Calu3 (cell line): ENCODE data around the gene RNF168. TPM values are rescaled to one million over a fixed set of nuclear protein-coding genes. Genes with fewer than 3 reads are reported as not detected.

Source experiments
- BruUV-seq: library from RNA; stranded (reverse); fragments of 400-500 nt; replicated peaks from 2 replicates; lab custom pipeline; 2021; lab: Mats Ljungman, UMichigan
- CTCF ChIA-PET: fragments of 300-600 bp; sonication (Branson Sonifier 250); formaldehyde crosslinking; loops from one replicate; lab custom pipeline; 2022; ENCODE audit warnings: antibody characterized with exemption; lab: Charles Lee
- DNase-seq: peaks from one replicate; pipeline ENCODE4 v3.0.0; 2022
- H3K27ac Mint-ChIP-seq: one replicate; pipeline ENCODE4 v1.8.0; 2022; ENCODE audit warnings: mixed read lengths; ENCODE audit not compliant: unreplicated experiment
- H3K27me3 Mint-ChIP-seq: one replicate; pipeline ENCODE4 v1.8.0; 2022; ENCODE audit warnings: mixed read lengths; ENCODE audit not compliant: unreplicated experiment
- H3K36me3 Mint-ChIP-seq: one replicate; pipeline ENCODE4 v1.8.0; 2022; ENCODE audit warnings: mild to moderate bottlenecking, moderate library complexity, mixed read lengths; ENCODE audit not compliant: insufficient read depth, unreplicated experiment
- H3K4me1 Mint-ChIP-seq: one replicate; pipeline ENCODE4 v1.8.0; 2022; ENCODE audit warnings: mild to moderate bottlenecking, low read depth, mixed read lengths; ENCODE audit not compliant: unreplicated experiment
- H3K4me3 Mint-ChIP-seq: one replicate; pipeline ENCODE4 v1.8.0; 2022; ENCODE audit warnings: mild to moderate bottlenecking, low read depth, moderate library complexity, mixed read lengths; ENCODE audit not compliant: unreplicated experiment
- H3K9me3 Mint-ChIP-seq: one replicate; pipeline ENCODE4 v1.8.0; 2022; ENCODE audit warnings: low read depth, mixed read lengths; ENCODE audit not compliant: unreplicated experiment
- intact Hi-C: fragments of 100-400 bp; cut with micrococcal nuclease; formaldehyde crosslinking; loops from one replicate; pipeline ENCODE4 v1.10.0; 2022; ENCODE audit not compliant: unreplicated experiment
- total RNA-seq: library from RNA; stranded (reverse); gene quantifications from 2 replicates; pipeline ENCODE4 v1.2.3, GENCODE V29; 2022
- TF ChIP-seq, protein P1 (sequence below): fragments of 200-600 bp; IDR thresholded peaks from one replicate; pipeline ENCODE4 v1.8.0; 2022; ENCODE audit warnings: antibody characterized with exemption; ENCODE audit not compliant: unreplicated experiment

RNF168 gene
- total RNA-seq, 1 experiment from 2014 or later: 29.2 TPM

GRCh38 chr3:196444500-196444894, 59.1 kb downstream of the RNF168 start:
- H3K4me3 Mint-ChIP-seq: no peak overlapping the region

GRCh38 chr3:196440696-196441095, 62.9 kb downstream of the RNF168 start:
- no TSS peak for BruUV-seq
- CTCF ChIA-PET: no interaction called here

More at GRCh38 chr3:196444500-196444894, 59.1 kb downstream of the RNF168 start:
- H3K36me3 Mint-ChIP-seq: no peaks in the 10 kb centered on the region
- no peaks in the 10 kb centered on the region for H3K4me1 Mint-ChIP-seq
- H3K27me3 Mint-ChIP-seq: no peaks in the 10 kb centered on the region
- BruUV-seq: no TSS peak
- intact Hi-C loops: no loop called here
- DNase-seq: no peak
- H3K27ac Mint-ChIP-seq: no peak overlapping the region
- CTCF ChIA-PET: no interaction called here
- H3K9me3 Mint-ChIP-seq: no peaks in the 10 kb centered on the region
- TF ChIP-seq, protein P1, sequence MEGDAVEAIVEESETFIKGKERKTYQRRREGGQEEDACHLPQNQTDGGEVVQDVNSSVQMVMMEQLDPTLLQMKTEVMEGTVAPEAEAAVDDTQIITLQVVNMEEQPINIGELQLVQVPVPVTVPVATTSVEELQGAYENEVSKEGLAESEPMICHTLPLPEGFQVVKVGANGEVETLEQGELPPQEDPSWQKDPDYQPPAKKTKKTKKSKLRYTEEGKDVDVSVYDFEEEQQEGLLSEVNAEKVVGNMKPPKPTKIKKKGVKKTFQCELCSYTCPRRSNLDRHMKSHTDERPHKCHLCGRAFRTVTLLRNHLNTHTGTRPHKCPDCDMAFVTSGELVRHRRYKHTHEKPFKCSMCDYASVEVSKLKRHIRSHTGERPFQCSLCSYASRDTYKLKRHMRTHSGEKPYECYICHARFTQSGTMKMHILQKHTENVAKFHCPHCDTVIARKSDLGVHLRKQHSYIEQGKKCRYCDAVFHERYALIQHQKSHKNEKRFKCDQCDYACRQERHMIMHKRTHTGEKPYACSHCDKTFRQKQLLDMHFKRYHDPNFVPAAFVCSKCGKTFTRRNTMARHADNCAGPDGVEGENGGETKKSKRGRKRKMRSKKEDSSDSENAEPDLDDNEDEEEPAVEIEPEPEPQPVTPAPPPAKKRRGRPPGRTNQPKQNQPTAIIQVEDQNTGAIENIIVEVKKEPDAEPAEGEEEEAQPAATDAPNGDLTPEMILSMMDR: no peak

DNA sequence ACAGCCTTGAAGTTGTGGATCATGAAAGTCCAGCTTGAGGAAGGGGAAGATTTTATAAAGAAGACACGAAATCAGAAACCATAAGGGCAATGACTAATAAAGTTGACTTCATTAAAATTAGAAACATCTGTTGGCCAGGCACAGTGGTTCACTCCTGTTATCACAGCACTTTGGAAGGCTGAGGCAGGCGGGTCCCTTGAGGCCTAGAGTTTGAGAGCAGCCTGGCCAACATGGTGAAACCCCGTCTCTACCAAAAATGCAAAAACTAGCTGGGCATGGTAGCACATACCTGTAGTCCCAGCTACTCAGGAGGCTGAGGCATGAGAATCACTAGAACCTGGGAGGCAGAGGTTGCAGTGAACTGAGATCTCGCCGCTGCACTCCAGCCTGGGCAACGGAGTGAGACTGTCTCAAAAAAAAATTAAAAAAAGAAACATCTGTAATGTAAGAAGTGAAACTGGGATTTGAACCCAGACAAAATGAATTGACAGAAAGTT, 63.5 kb downstream of the RNF168 start:
- Mint-ChIP-seq H3K4me3 (no peak overlapping the region), H3K4me1 (no peaks in the 10 kb centered on the region), H3K36me3 (no peaks in the 10 kb centered on the region), H3K9me3 (no peaks in the 10 kb centered on the region), H3K27me3 (no peaks in the 10 kb centered on the region), H3K27ac (no peak overlapping the region)
- no peak for DNase-seq
- TF ChIP-seq, protein P1: no peak
- CTCF ChIA-PET: no interaction called here
- BruUV-seq: no TSS peak
- intact Hi-C loops: no loop called here

More at GRCh38 chr3:196440696-196441095, 62.9 kb downstream of the RNF168 start:
- DNase-seq: no peak
- H3K9me3 Mint-ChIP-seq: no peaks in the 10 kb centered on the region
- H3K27ac Mint-ChIP-seq: no peak overlapping the region
- H3K4me3 Mint-ChIP-seq: no peak overlapping the region
- no peaks in the 10 kb centered on the region for H3K4me1 Mint-ChIP-seq
- TF ChIP-seq, protein P1: no peak
- H3K27me3 Mint-ChIP-seq: no peaks in the 10 kb centered on the region
- intact Hi-C loops: no loop called here
- no peaks in the 10 kb centered on the region for H3K36me3 Mint-ChIP-seq

DNA sequence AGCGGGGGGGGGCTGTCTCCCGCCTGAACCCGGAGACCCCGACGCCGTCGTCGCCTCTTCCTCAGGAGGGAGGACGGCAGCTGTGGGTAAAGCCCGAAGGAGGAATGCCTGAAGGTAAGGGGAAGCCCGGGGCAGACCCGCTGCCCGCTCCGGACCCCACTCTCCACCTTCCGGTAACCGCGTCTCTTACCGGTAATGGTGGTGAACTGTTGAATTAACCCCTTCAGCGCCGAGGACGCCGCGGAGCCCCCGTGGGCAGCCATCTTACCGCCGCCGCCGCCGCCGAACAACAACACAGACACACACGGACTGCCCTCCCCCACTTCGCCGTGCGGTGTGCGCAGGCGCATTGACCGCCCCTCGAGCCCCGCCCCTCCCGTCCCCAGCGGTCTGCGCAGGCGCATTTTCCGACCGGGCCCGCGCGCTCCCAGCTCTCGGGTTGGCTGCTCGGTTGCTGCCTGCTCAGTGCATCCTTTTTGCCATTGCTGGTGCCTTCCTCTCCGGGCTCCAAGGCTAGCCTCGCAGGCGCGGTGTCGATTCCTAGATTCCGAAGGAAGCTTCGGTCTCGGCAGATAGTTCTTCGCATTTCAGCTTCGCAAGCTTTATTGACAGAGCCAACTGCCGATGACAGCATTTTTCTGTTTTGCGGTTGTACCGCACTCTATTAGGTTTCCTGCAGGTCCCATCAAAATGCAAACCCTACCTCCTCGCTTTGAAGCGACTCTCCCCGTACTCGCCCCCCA, 71.3 kb downstream of the RNF168 start, which contains the start of gene UBXN7:
Gene UBXN7, minus strand, starts transcription at position 291 of the 743 bp plus-strand sequence. Its CDS starts 28 bp downstream, at position 263.
- H3K9me3 Mint-ChIP-seq: no peaks in the 10 kb centered on the region
- TSS peak; percentile 19 for BruUV-seq
- H3K27ac Mint-ChIP-seq: peak within 1 kb of the TSS; percentile 82
- peaks cover 28% of the 10 kb centered on the region for H3K36me3 Mint-ChIP-seq
- peak within 1 kb of the TSS; percentile 94 for H3K4me3 Mint-ChIP-seq
- intact Hi-C loops: no loop called here
- H3K4me1 Mint-ChIP-seq: no peaks in the 10 kb centered on the region
- TF ChIP-seq, protein P1: no peak
- CTCF ChIA-PET: interaction anchor here (0.6 to 1.3 kb wide), 3 partner anchors 15 to 108 kb away, joined by 3 to 4 read pairs (median 3); no protein-coding TSS in a partner anchor
- peak; percentile 93 for DNase-seq
- no peaks in the 10 kb centered on the region for H3K27me3 Mint-ChIP-seq
